Globus pallidus (tissue), 1 donor: ENCODE measurements around the gene SIGLECL1.

Experiments used
- DNase-seq: peaks from one replicate; pipeline ENCODE4 v3.0.0-alpha.2; 2015; ENCODE audit warnings: low spot score

The SIGLECL1 gene

DNA sequence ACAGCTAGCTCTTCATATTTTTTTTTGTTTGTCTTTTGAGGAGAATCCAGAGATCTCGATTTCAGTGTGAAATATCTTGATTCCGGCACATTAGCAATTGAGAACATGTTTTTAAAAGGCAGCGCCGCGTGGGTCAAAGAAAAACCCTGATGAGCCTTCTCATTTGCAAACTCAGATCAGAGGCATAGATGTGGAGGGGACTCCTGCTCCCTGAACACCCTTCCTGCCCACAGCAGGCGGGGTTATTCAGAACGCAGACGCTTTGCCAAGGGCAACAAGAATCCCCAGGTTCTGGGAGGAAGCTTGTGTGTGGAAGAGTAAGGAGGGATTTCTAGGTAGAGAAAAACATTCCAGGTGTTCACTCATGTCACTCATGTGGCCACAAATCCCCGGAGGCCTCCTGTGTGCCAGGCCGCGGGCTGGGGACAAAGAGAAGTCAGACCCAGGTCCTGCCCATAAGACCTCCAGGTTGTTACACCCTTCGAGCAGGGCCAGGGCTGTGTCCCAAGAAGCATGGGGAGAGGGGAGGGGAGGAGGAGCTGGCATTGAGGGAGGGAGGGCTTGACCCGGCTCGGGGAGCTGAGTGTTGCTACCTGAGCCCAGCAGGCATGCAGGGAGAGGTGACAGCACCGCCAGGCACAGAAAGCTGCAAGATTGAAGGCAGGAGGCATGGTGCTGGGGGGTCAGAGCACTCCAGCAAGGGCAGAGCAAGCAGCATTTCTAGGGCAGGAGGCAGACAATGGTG lies 44.7 kb downstream of the SIGLECL1 start:
- no peak for DNase-seq

DNA sequence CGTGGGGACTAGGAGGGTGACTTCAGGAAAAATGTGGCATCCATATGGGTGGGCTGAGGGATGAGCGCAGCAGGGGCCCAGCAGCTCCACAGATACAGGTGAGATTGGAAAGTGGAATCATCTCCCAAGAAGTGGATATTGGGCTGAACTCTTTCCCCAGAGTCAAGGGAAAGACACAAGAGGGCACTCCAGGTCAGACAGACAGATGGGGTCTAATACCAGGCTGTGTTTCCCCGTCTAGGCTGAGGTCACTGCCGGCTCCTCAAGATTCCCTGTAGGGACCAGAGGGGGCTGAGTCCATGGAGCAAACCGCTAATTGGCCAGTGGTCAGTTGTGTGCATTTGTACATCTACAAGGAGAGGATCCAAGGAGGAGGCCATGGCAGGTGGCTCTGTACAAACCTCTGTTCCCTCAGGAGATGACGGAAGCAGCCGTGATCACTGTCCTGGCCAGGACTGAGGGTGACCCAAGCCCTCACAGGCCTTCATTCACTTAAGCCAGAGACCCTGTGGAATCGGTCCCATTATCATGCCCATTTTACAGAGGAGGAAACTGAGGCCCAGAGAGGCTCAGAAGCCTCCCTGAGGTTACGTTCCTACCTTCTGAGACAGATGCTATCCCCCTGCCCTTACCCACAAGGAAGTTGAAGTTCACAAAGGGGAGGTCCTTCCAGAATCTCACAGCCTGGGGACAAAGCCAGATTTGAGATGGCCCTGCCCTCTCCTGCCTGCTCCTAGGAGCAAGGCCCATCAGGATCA lies 45.6 kb downstream of the SIGLECL1 start:
- DNase-seq, result no peak

DNA sequence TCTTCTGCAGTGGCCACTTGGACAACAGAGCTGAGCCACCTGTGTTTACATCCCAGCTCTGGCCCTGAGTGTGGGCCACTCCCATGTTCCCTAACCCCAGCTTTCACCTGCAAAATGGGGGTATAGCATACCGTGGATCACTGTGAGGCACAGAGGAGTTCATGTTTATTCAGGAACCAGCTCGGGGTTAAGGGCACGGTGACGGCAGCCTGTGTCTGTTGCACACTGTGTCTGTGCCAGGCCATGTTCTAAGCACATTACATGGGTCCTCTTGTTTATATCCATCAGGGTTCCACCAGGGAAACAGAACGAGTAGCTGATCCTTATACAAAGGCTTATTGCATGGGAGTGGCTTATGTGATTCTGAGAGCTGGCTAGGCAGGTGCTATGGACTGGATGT lies 46.5 kb downstream of the SIGLECL1 start:
- no peak for DNase-seq

DNA sequence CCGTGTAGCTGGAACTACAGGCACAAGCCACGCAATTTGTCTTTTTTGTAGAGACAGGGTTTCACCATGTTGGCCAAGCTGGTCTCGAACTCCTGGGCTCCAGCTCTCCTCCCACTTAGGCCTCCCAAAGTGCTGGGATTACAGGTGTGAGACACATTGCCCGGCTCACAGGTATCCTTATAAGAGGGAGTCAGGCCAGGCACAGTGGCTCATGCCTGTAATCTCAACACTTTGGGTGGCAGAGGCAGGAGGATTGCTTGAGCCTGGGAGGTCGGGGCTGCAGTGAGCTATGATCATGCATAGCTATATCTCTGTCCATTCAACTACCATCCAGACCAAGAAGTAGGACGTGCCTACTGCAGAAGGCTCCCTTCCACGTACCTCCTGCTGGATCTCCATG lies 50.4 kb downstream of the SIGLECL1 start:
- no peak for DNase-seq

DNA sequence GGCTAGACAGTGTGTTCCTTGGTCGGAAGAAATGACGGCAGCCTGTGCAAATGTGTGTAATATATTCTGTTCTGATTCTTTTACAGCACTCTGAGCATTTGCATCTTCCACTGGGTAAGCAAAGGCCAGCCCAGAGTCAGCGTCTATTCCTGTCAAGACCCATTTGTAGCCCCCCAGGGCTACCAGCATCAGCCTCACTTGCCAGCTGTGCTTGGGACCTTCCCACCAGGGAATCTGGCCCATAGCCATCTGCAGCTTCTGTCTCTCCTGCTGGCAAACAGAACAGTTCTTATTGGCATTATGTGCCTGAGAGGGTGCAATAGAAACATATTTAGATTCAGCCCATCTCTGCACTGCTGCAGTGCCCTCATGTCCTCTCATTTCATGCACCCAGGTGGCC lies 54.6 kb downstream of the SIGLECL1 start:
- no peak for DNase-seq

DNA sequence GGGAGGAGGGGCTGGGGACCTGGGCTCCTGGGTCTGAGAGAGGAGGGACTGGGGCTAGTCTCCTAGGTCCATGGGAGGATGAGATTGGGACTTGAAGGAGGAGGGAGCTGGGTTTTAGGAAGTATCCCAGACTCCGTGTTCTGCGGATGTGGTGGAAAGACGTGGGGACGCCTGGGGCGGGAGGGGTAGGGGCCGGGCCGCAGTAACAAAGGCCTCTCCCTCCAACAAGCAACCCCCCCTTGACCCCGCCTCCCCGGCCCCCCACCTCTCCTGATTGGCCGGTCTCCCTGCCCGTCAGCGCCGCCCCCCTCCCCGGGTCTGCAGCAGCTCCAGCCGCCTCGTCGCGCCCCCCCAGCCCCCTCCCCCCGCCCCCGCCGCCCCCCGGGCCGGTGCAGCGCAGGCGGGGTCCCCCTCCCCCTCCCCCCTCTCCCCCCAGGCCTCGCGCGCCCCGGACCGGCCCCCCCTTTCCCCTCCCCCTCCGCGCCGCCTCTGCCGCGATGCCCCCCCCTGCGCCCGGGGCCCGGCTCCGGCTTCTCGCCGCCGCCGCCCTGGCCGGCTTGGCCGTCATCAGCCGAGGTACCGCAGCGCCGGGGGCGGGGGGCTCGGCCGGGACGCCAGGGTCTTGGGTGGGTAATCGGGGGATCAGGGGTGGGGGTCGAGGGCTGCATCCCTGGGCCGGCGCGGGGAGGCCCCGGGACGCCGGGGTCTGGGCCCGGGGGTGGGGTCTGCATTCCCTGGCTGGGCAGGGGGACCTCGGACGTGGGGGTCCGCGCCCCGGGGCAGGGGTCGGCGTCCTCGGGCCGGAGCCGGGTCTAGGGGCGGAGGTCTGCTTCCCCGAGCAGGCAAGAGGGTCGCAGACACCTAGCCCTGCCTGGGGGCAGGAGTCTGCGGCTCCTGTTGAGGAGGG lies 60.7 kb downstream of the SIGLECL1 start, which contains the start of gene IGLON5:
Gene IGLON5 (plus strand): TSS at position 294 of the 907 bp plus-strand sequence. CDS start 204 bp downstream, at position 498.
- no peak for DNase-seq

DNA sequence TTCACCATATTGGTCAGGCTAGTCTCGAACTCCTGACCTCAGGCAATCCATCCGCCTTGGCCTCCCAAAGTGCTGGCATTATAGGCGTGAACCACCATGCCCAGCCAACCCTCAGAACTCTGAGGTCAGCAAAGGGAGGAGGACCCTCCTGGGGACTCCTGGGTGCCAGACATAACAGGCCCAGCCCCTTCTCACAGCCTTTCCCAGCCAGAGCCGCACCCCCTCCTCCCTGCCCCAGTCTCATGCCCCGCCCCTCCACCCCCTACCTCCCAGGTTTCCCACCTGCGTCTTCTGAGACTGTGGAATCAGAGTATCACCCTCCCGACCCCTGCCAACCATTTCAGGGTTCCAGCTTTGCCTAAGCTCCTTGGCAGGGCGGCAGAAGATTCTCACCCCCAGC lies 65.8 kb downstream of the SIGLECL1 start:
- no peak for DNase-seq

DNA sequence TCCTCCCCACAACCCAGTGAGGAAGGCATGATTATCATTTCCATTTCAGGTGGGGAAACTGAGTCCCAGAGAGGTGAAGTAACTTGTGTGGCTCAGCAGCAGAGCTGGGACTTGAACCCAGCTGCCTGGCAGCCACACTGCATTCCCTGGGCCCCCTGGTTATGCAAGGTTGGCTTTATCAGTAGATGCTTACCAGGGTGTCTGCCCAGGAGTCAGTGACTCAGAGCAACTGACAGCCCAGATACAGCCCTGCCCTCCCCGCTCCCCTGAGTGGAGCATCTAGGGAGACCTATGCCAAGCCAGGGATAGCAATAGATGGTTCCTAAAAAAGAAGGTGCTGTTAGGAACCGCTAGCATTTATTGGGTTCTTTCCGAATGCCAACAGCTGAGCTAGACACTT lies 66.5 kb downstream of the SIGLECL1 start:
- no peak for DNase-seq

DNA sequence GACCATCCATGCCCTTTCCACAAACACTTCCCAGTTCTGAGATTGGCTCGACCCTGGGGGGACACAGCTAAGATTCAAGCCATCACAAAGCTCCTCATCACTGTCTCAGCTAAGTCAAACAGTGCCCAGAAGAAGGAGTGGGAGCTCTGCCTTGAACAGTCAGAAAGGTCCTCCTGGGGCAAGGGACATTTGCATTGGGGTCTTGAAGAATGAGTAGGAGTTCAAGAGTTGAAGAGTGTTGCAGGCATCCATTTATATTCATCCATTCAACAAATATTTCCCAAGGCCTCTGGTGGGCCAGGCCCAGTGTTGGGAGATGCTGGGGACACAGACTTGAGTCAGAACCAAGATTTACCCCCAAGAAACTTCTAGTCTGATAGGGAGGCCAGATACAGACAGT lies 67.1 kb downstream of the SIGLECL1 start:
- no peak for DNase-seq
